H1 (cell line): ENCODE results near the gene DOHH. TPM values are rescaled to one million over a fixed set of nuclear protein-coding genes. Genes with fewer than 3 reads are reported as not detected.

ENCODE experiments used
- CTCF ChIA-PET: fragments of 300-600 bp; sonication (Branson Sonifier 250); formaldehyde crosslinking; loops from one replicate; lab custom pipeline; 2021; ENCODE audit not compliant: partially characterized antibody; lab: Charles Lee
- POLR2A ChIA-PET: fragments of 300-600 bp; sonication (Branson Sonifier 250); formaldehyde crosslinking; loops from one replicate; lab custom pipeline; 2021; ENCODE audit warnings: inconsistent platforms; ENCODE audit not compliant: partially characterized antibody; lab: Charles Lee
- DNase-seq, 2 experiments: peaks; one replicate each; pipeline versions ENCODE4 v3.0.0 to v3.0.0-alpha.2; 2010 to 2022; ENCODE audit warnings: low spot score in 2 of 2, low read depth in 1 of 2, mixed read lengths in 1 of 2
- FAIRE-seq: peaks from 2 replicates; lab custom pipeline; 2011; peaks lifted over from hg19 to GRCh38; lab: Jason Lieb, UNC
- H2AFZ ChIP-seq: 2 replicates; pipeline ENCODE4 v1.8.1; 2012; ENCODE audit warnings: low read length, inconsistent platforms
- H2AK5ac ChIP-seq: 2 replicates; pipeline ENCODE4 v1.6.1; 2013; ENCODE audit warnings: low read depth, low read length
- H2BK120ac ChIP-seq: replicated peaks from 2 replicates; pipeline ENCODE3; 2013; ENCODE audit warnings: low read depth, low read length, inconsistent platforms
- H2BK12ac ChIP-seq: 2 replicates; pipeline ENCODE4 v1.6.1; 2013; ENCODE audit warnings: low read depth, low read length
- H2BK15ac ChIP-seq: 2 replicates; pipeline ENCODE4 v1.6.1; 2013; ENCODE audit warnings: low read length
- H2BK20ac ChIP-seq: 2 replicates; pipeline ENCODE4 v1.6.1; 2013; ENCODE audit warnings: low read length
- H2BK5ac ChIP-seq: 2 replicates; pipeline ENCODE4 v1.6.1; 2013; ENCODE audit warnings: low read depth, low read length
- H3K14ac ChIP-seq: 2 replicates; pipeline ENCODE4 v1.6.1; 2013; ENCODE audit warnings: inconsistent platforms; ENCODE audit not compliant: insufficient read length
- H3K18ac ChIP-seq: 2 replicates; pipeline ENCODE4 v1.6.1; 2013; ENCODE audit warnings: low read length; ENCODE audit errors: extremely low read depth
- H3K23ac ChIP-seq: 2 replicates; pipeline ENCODE4 v1.6.1; 2013; ENCODE audit warnings: inconsistent platforms; ENCODE audit not compliant: insufficient read length
- H3K23me2 ChIP-seq: 2 replicates; pipeline ENCODE4 v1.6.1; 2013; ENCODE audit warnings: low read depth, low read length
- H3K27ac ChIP-seq: 2 replicates; pipeline ENCODE4 v1.6.1; 2011; ENCODE audit warnings: low read depth, low read length, inconsistent platforms
- H3K27me3 ChIP-seq, 4 experiments: replicated peaks in 1 of 4; 1 replicate in 1 of 4; 2 replicates in 3 of 4; pipeline versions ENCODE4 v1.6.1 to v1.8.1; 2011 to 2013; ENCODE audit warnings: low read length in 3 of 4, mild to moderate bottlenecking in 3 of 4, inconsistent platforms in 2 of 4, mixed read lengths in 2 of 4, moderate library complexity in 1 of 4; ENCODE audit not compliant: control insufficient read depth in 3 of 4, insufficient read depth in 3 of 4; ENCODE audit errors: extremely low read depth in 1 of 4
- H3K36me3 ChIP-seq, 4 experiments: 2 replicates each; pipeline versions ENCODE4 v1.6.1 to v1.8.1; 2011 to 2013; ENCODE audit warnings: mild to moderate bottlenecking in 4 of 4, low read length in 3 of 4, moderate library complexity in 2 of 4, control low read depth in 1 of 4, inconsistent platforms in 1 of 4; ENCODE audit not compliant: insufficient read depth in 4 of 4, control insufficient read depth in 2 of 4
- H3K4ac ChIP-seq: replicated peaks from 2 replicates; pipeline ENCODE3; 2013; ENCODE audit warnings: low read length, low read depth, mixed read lengths, inconsistent platforms; ENCODE audit not compliant: insufficient read length
- H3K4me1 ChIP-seq, 4 experiments: replicated peaks in 1 of 4; 1 replicate in 1 of 4; 2 replicates in 3 of 4; pipeline versions ENCODE4 v1.6.1 to v1.8.1; 2011 to 2013; ENCODE audit warnings: low read length in 3 of 4, inconsistent platforms in 2 of 4, mixed read lengths in 1 of 4; ENCODE audit not compliant: insufficient read depth in 4 of 4, control insufficient read depth in 3 of 4
- H3K4me2 ChIP-seq, 2 experiments: 2 replicates each; pipeline versions ENCODE4 v1.6.1 to v1.8.1; 2011 to 2013; ENCODE audit warnings: low read depth in 2 of 2, low read length in 2 of 2, control low read depth in 1 of 2, inconsistent platforms in 1 of 2, mild to moderate bottlenecking in 1 of 2; ENCODE audit not compliant: insufficient read depth in 1 of 2
- H3K4me3 ChIP-seq, 4 experiments: fragments of 200-600, 300-600 bp in 1 of 4; sonication (generic), shearing (Covaris generic), sonication (Bioruptor Twin) in 1 of 4; 2 replicates each; pipeline versions ENCODE4 v1.5.1 to v1.8.1; 2011 to 2016; ENCODE audit warnings: low read length in 4 of 4, low read depth in 3 of 4, control low read depth in 2 of 4, inconsistent platforms in 2 of 4, mild to moderate bottlenecking in 2 of 4, mixed read lengths in 1 of 4, moderate library complexity in 1 of 4; ENCODE audit not compliant: insufficient read depth in 2 of 4; ENCODE audit errors: extremely low read depth in 1 of 4
- H3K56ac ChIP-seq: replicated peaks from 2 replicates; pipeline ENCODE3; 2013; ENCODE audit warnings: low read depth, mild to moderate bottlenecking, mixed read lengths, low read length, inconsistent platforms; ENCODE audit not compliant: insufficient read length
- H3K79me1 ChIP-seq: 2 replicates; pipeline ENCODE4 v1.6.1; 2013; ENCODE audit warnings: low read depth, low read length, control low read depth
- H3K79me2 ChIP-seq, 2 experiments: 2 replicates each; pipeline versions ENCODE4 v1.6.1 to v1.8.1; 2012 to 2013; ENCODE audit warnings: low read length in 2 of 2, mild to moderate bottlenecking in 2 of 2, inconsistent platforms in 1 of 2; ENCODE audit not compliant: insufficient read depth in 2 of 2, control insufficient read depth in 1 of 2
- H3K9ac ChIP-seq, 4 experiments: replicated peaks in 1 of 4; 1 replicate in 1 of 4; 2 replicates in 3 of 4; pipeline versions ENCODE4 v1.6.1 to v1.8.1; 2011 to 2013; ENCODE audit warnings: low read depth in 3 of 4, low read length in 3 of 4, control low read depth in 2 of 4, mild to moderate bottlenecking in 2 of 4, moderate library complexity in 2 of 4, inconsistent platforms in 1 of 4; ENCODE audit errors: extremely low read depth in 1 of 4
- H3K9me3 ChIP-seq, 2 experiments: 2 replicates each; pipeline versions ENCODE4 v1.6.1 to v1.8.1; 2012 to 2013; ENCODE audit warnings: mild to moderate bottlenecking in 2 of 2, moderate library complexity in 2 of 2, control low read depth in 1 of 2, inconsistent platforms in 1 of 2, low read depth in 1 of 2, low read length in 1 of 2, mixed read lengths in 1 of 2; ENCODE audit not compliant: insufficient read depth in 2 of 2
- H4K20me1 ChIP-seq, 2 experiments: replicated peaks in 1 of 2; 2 replicates each; pipeline versions ENCODE3 to v1.8.1; 2011 to 2013; ENCODE audit warnings: inconsistent platforms in 2 of 2, low read length in 2 of 2, mild to moderate bottlenecking in 1 of 2; ENCODE audit not compliant: insufficient read depth in 2 of 2, control insufficient read depth in 1 of 2
- H4K5ac ChIP-seq: 2 replicates; pipeline ENCODE4 v1.6.1; 2013; ENCODE audit warnings: low read length, low read depth, mixed read lengths, inconsistent platforms; ENCODE audit not compliant: insufficient read length
- H4K8ac ChIP-seq: 2 replicates; pipeline ENCODE4 v1.8.0; 2013; ENCODE audit warnings: mild to moderate bottlenecking, moderate library complexity, low read length, inconsistent platforms; ENCODE audit not compliant: insufficient read depth; ENCODE audit errors: extremely low read depth
- H4K91ac ChIP-seq: replicated peaks from 2 replicates; pipeline ENCODE3; 2013; ENCODE audit warnings: low read length, mixed read lengths, inconsistent platforms; ENCODE audit not compliant: insufficient read length
- CHD1 ChIP-seq: IDR thresholded peaks from 2 replicates; pipeline ENCODE4 v1.6.1; 2012; ENCODE audit warnings: low read depth, low read length, improper control_type of control experiment
- KDM1A ChIP-seq: fragments of 200-600, 300-600 bp; sonication (generic); IDR thresholded peaks from 2 replicates; pipeline ENCODE4 v1.7.1; 2016; ENCODE audit warnings: mild to moderate bottlenecking, low read length, borderline replicate concordance
- RXRA ChIP-seq: IDR thresholded peaks from 2 replicates; pipeline ENCODE4 v1.6.1; 2011; ENCODE audit warnings: low read depth, mild to moderate bottlenecking, low read length, moderate library complexity; ENCODE audit not compliant: insufficient read depth
- WGBS, 2 experiments: shearing (Covaris generic) in 1 of 2; methylation state at CpG; one replicate each; pipeline versions ENCODE4 v1.1.6 to v1.1.7; 2013 to 2015; ENCODE audit warnings: low lambda C conversion rate in 2 of 2, mixed read lengths in 2 of 2, inconsistent platforms in 1 of 2, low coverage in 1 of 2, missing lambda C conversion rate in 1 of 2; ENCODE audit not compliant: insufficient replicate concordance in 2 of 2, insufficient coverage in 1 of 2, insufficient read length in 1 of 2; ENCODE audit errors: extremely low coverage in 1 of 2, missing lambda C conversion rate in 1 of 2; 5-methylcytosine and 5-hydroxymethylcytosine counted together
- polyA plus RNA-seq, 7 experiments: library from polyadenylated mRNA; depleted of rRNA in 3 of 7; stranded (reverse) in 5 of 7; unstranded in 2 of 7; fragments of >200 nt in 5 of 7; fragments of 200-250 nt in 2 of 7; gene quantifications; 1 replicate in 5 of 7; 2 replicates in 1 of 7; 4 replicates in 1 of 7; pipeline versions ENCODE4 v1.2.1 to v1.2.3, GENCODE V29; 2011 to 2013; ENCODE audit warnings: missing spikeins in 2 of 7, mixed read lengths in 2 of 7
- total RNA-seq: library from RNA; stranded (reverse); fragmentation: NEBNext Ultra II Directional; extraction: Animal tissue kit (Norgen Biotek cat#: 25700); gene quantifications from 2 replicates; pipeline ENCODE4 v1.2.1, GENCODE V29; 2021

The DOHH gene
- total and polyA plus RNA-seq, 2 of the 8 experiments (the other 6 are each of a cell fraction or from before 2014, with no cell fraction given): 7.3 to 17.7 TPM

DNA sequence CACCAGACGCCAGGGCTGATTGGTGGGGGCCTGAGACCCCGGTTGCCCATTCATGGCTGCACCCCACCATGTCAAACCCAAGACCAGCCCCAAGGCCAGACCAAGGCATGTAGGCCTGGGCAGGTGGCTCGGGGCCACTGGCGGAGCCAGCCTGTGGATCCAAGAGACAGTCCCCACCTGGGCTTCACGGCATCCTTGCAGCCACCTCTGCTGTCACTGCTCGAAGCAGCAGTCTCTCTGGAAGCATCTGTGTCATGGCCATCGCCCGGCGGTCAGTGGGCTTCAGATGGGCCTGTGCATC, 34.7 kb upstream of the DOHH start:
- no peak overlapping the region for H3K23ac ChIP-seq
- FAIRE-seq: no peak

More for the DNA sequence above, 34.7 kb upstream of the DOHH start:
- ChIA-PET POLR2A (no interaction called here), CTCF (interaction anchor here (6.9 kb wide), 1 partner anchor 12 kb away, joined by 54 read pairs; no protein-coding TSS in a partner anchor)
- Histone ChIP-seq H2AK5ac (no peak overlapping the region), H3K9me3 (no peaks in the 10 kb centered on the region), H3K36me3 (peaks cover 7 to 38% (median 23%) of the 10 kb centered on the region in 4 experiments; a peak in 7 of 8 replicates), H3K4me2 (no peak overlapping the region), H3K79me2 (no peaks in the 10 kb centered on the region), H3K23me2 (no peaks in the 10 kb centered on the region; the same call in 1 of the 2 replicates), H2BK12ac (no peak overlapping the region), H3K4ac (no peak overlapping the region), H3K79me1 (0 out of 2 replicates have a peak, but pooled peaks cover 2% of the 10 kb centered on the region), H3K14ac (no peak overlapping the region), H3K27me3 (no peaks in the 10 kb centered on the region), H2BK15ac (no peak overlapping the region), H3K56ac (no peak overlapping the region), H2BK20ac (no peak overlapping the region), H4K5ac (no peak overlapping the region), H4K91ac (no peak overlapping the region), H3K27ac (no peak overlapping the region), H2BK5ac (no peak overlapping the region), H4K8ac (no peak overlapping the region), H2BK120ac (no peak overlapping the region), H3K18ac (no peak overlapping the region), H3K4me3 (no peak overlapping the region), H3K4me1 (peaks cover 3 to 11% (median 6%) of the 10 kb centered on the region in 4 experiments; a peak in 6 of 7 replicates), H2AFZ (no peak overlapping the region), H4K20me1 (peaks cover 8 to 18% of the 10 kb centered on the region in 2 experiments), H3K9ac (no peak overlapping the region)
- no peak for DNase-seq
- 92% methylated on average over 9 of the region's 9 CpGs; no CpG with 5 or more reads in 1 of the 2 experiments for WGBS, 2 experiments
- no peak for TF ChIP-seq KDM1A
- TF ChIP-seq CHD1: no peak
- no peak for TF ChIP-seq RXRA
